ENCODE results near the gene WASHC3. TPM values are rescaled to one million over a fixed set of nuclear protein-coding genes. Genes with fewer than 3 reads are reported as not detected.

Gene WASHC3
- total RNA-seq, 1 donor from 2014 or later, result 34.6 TPM

DNA sequence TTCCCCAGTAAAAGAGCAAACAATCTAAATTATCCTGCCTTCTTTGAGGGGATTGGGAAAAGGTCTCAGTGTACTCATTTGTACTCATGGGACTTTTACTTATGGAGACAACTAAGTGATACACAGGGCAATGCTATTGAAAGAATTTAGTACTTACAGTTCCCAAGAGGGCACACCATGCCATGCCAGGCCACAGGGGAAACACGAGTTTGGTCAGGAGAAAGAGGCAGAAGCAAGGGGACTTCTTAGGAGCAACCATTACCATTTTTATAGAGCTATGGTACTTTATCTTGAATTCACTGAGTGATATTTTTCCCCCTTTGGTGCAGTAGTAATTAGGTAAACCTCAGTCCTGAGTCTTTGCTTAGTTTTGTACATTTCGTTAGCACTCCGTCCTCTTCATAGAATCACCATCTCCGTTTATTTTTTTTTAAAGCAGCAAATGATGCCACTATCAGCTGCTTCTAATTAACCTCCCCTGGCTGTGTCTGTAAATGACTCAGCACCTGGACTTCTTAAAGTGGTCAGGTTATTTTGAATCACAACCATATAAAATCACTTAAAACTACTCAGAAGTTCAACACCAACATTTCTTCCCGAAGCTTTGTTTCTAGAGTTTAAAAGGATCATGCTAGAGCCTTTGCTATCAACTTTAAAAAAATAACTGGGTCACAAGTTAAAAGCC, 5.9 kb upstream of the WASHC3 start:
- Histone ChIP-seq H3K27ac (no peak overlapping the region), H3K36me3 (no peaks in the 10 kb centered on the region), H3K27me3 (no peaks in the 10 kb centered on the region), H3K9me3 (no peaks in the 10 kb centered on the region), H3K4me1 (peaks cover 6% of the 10 kb centered on the region), H3K4me3 (no peak overlapping the region)
- ATAC-seq (no peak), DNase-seq (no peak)
- intact Hi-C loops (cut with DNase I), result no loop called here
- TF ChIP-seq, protein P1, sequence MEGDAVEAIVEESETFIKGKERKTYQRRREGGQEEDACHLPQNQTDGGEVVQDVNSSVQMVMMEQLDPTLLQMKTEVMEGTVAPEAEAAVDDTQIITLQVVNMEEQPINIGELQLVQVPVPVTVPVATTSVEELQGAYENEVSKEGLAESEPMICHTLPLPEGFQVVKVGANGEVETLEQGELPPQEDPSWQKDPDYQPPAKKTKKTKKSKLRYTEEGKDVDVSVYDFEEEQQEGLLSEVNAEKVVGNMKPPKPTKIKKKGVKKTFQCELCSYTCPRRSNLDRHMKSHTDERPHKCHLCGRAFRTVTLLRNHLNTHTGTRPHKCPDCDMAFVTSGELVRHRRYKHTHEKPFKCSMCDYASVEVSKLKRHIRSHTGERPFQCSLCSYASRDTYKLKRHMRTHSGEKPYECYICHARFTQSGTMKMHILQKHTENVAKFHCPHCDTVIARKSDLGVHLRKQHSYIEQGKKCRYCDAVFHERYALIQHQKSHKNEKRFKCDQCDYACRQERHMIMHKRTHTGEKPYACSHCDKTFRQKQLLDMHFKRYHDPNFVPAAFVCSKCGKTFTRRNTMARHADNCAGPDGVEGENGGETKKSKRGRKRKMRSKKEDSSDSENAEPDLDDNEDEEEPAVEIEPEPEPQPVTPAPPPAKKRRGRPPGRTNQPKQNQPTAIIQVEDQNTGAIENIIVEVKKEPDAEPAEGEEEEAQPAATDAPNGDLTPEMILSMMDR (IDR thresholded peaks at IDR 0.05), result no peak

DNA sequence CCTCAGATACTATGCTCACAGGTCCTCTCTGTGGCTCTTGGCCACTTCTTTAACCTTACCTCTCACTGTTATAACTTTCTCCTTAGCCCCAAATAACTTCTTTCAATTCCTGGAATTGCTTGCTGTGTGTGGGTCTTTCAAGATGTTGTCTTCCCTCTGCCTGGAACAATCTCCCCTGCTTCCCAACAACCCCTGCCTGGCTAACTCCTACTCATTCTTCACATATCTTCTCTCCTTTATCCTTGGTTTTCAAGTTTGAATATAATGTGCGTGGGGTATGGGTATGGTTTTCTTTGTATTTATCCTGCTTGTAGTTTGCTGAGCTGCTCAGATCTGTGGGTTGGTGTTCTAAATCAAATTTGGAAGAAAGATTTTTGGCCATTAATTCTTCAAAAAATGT, 2.7 kb upstream of the WASHC3 start:
- Histone ChIP-seq H3K4me1 (no peaks in the 10 kb centered on the region), H3K9me3 (no peaks in the 10 kb centered on the region), H3K36me3 (no peaks in the 10 kb centered on the region), H3K27me3 (no peaks in the 10 kb centered on the region), H3K4me3 (no peak overlapping the region), H3K27ac (no peak overlapping the region)
- TF ChIP-seq, protein P1 (IDR thresholded peaks at IDR 0.05), result no peak
- DNase-seq (no peak), ATAC-seq (no peak)
- intact Hi-C loops (cut with DNase I), result no loop called here

- no peaks in the 10 kb centered on the region for H3K4me1 ChIP-seq
- ATAC-seq (no peak), DNase-seq (no peak)
- TF ChIP-seq, protein P1 (IDR thresholded peaks at IDR 0.05), result no peak
- no peak overlapping the region for H3K27ac ChIP-seq
- intact Hi-C loops (cut with DNase I), result no loop called here
- no peaks in the 10 kb centered on the region for H3K27me3 ChIP-seq
- peaks cover 6% of the 10 kb centered on the region for H3K36me3 ChIP-seq
- H3K4me3 ChIP-seq, result no peak overlapping the region
- H3K9me3 ChIP-seq, result no peaks in the 10 kb centered on the region
Observed at GRCh38 chr12:102063069-102063468, 1.3 kb upstream of the WASHC3 start.

GRCh38 chr12:102062419-102062806, 622 bp upstream of the WASHC3 start:
- H3K4me1 ChIP-seq, result no peaks in the 10 kb centered on the region
- TF ChIP-seq, protein P1 (IDR thresholded peaks at IDR 0.05), result no peak
- peaks cover 11% of the 10 kb centered on the region for H3K36me3 ChIP-seq
- ATAC-seq (no peak), DNase-seq (no peak)
- intact Hi-C loops (cut with DNase I), result no loop called here
- H3K27me3 ChIP-seq, result no peaks in the 10 kb centered on the region
- H3K9me3 ChIP-seq, result no peaks in the 10 kb centered on the region
- peak overlapping the region; percentile 86 for H3K4me3 ChIP-seq
- H3K27ac ChIP-seq, result no peak overlapping the region

DNA sequence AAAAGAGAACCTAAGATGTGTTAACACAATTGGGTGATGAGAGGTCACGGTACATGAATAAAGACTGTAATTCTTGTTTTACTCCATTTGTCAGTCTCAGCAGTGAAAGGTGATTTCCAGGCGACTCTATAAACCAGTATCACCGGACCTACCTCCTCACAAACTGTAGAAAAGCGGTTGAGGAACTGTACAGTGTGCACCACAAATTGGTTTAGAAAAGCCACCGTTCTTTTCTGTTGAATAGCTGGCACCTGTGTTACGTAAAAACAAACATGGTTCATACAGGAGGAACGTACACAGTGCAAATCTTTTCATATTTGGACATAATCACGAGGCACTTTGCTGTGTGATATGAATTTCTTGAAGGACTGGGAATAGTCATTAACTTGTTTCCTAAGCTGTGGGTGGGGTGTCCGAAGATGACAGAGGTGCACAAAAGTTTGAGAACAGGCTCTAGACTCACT, 663 bp downstream of the WASHC3 start:
- Histone ChIP-seq H3K4me3 (peak overlapping the region; percentile 86), H3K9me3 (no peaks in the 10 kb centered on the region), H3K4me1 (no peaks in the 10 kb centered on the region), H3K36me3 (peaks cover 24% of the 10 kb centered on the region), H3K27ac (peak overlapping the region; percentile 94), H3K27me3 (no peaks in the 10 kb centered on the region)
- TF ChIP-seq, protein P1 (IDR thresholded peaks at IDR 0.05), result no peak
- no peak for DNase-seq
- intact Hi-C loops (cut with DNase I), result no loop called here
- ATAC-seq, result peak; percentile 43
